Hepatocyte (in vitro differentiated cells): ENCODE measurements around the gene RALGDS. TPM values are rescaled to one million over a fixed set of nuclear protein-coding genes. Genes with fewer than 3 reads are reported as not detected.

Source experiments
- DNase-seq: peaks from one replicate; pipeline ENCODE4 v3.0.0-alpha.2; 2016; ENCODE audit warnings: low spot score
- H2AFZ ChIP-seq: fragments of 200-600 bp; sonication (generic); 2 replicates; pipeline ENCODE4 v1.6.0; 2016; ENCODE audit warnings: antibody characterized with exemption, mild to moderate bottlenecking
- H3K27ac ChIP-seq: fragments of 200-600 bp; sonication (generic); 2 replicates; pipeline ENCODE4 v1.5.1; 2016; ENCODE audit warnings: mild to moderate bottlenecking
- H3K27me3 ChIP-seq: fragments of 200-600 bp; sonication (generic); 2 replicates; pipeline ENCODE4 v1.6.1; 2016
- H3K36me3 ChIP-seq: fragments of 200-600 bp; sonication (generic); replicated peaks from 2 replicates; pipeline ENCODE4 v1.5.1; 2016; ENCODE audit warnings: low read depth; ENCODE audit not compliant: insufficient read depth
- H3K4me1 ChIP-seq: fragments of 200-600 bp; sonication (generic); 2 replicates; pipeline ENCODE4 v1.5.1; 2016; ENCODE audit warnings: mild to moderate bottlenecking, moderate library complexity; ENCODE audit not compliant: insufficient read depth
- H3K4me2 ChIP-seq: fragments of 200-600 bp; sonication (generic); 2 replicates; pipeline ENCODE4 v1.6.0; 2016
- H3K4me3 ChIP-seq: fragments of 200-600 bp; sonication (generic); 2 replicates; pipeline ENCODE4 v1.5.1; 2016; ENCODE audit warnings: mild to moderate bottlenecking
- H3K79me2 ChIP-seq: fragments of 200-600 bp; sonication (generic); 2 replicates; pipeline ENCODE4 v1.6.0; 2017; ENCODE audit warnings: mild to moderate bottlenecking
- H3K9me2 ChIP-seq: fragments of 200-600 bp; sonication (generic); replicated peaks from 2 replicates; pipeline ENCODE4 v1.6.0; 2017; ENCODE audit warnings: mild to moderate bottlenecking; ENCODE audit not compliant: insufficient read depth
- H3K9me3 ChIP-seq: fragments of 200-600 bp; sonication (generic); 2 replicates; pipeline ENCODE4 v1.5.1; 2016; ENCODE audit warnings: low read depth, mild to moderate bottlenecking
- H4K20me1 ChIP-seq: fragments of 200-600 bp; sonication (generic); 2 replicates; pipeline ENCODE4 v1.6.0; 2016; ENCODE audit warnings: mild to moderate bottlenecking; ENCODE audit not compliant: insufficient read depth, poor library complexity, severe bottlenecking
- CTCF ChIP-seq: fragments of 200-600 bp; sonication (generic); IDR thresholded peaks from 2 replicates; pipeline ENCODE4 v1.5.1; 2016; ENCODE audit warnings: antibody characterized with exemption, mild to moderate bottlenecking; ENCODE audit not compliant: poor library complexity
- EZH2 ChIP-seq: fragments of 200-600 bp; sonication (generic); IDR thresholded peaks from 2 replicates; pipeline ENCODE4 v1.6.1; 2016; ENCODE audit warnings: antibody characterized with exemption, mild to moderate bottlenecking, borderline replicate concordance
- EZH2phosphoT487 ChIP-seq: fragments of 200-600 bp; sonication (generic); IDR thresholded peaks from one replicate; pipeline ENCODE4 v1.6.1; 2018; ENCODE audit warnings: antibody characterized with exemption, mild to moderate bottlenecking, low read depth, moderate library complexity; ENCODE audit not compliant: unreplicated experiment, severe bottlenecking
- WGBS: methylation state at CpG from one replicate; pipeline ENCODE4 v1.1.6; 2016; ENCODE audit warnings: low lambda C conversion rate; ENCODE audit errors: missing lambda C conversion rate; 5-methylcytosine and 5-hydroxymethylcytosine counted together
- polyA plus RNA-seq: library from polyadenylated mRNA; unstranded; fragments of >200 nt; fragmentation: Nextera tagmentation; extraction: Ambion mirVana; gene quantifications from 2 replicates; pipeline ENCODE4 v1.2.1, GENCODE V29; 2016
- total RNA-seq: library from RNA; depleted of rRNA; stranded (reverse); fragments of >200 nt; gene quantifications from 2 replicates; pipeline ENCODE4 v1.2.3, GENCODE V29; 2014

RALGDS gene
- total and polyA plus RNA-seq, 2 experiments from 2014 or later = 26.9 to 48.0 TPM

- Histone ChIP-seq H3K9me3 (no peaks in the 10 kb centered on the region), H3K79me2 (no peaks in the 10 kb centered on the region), H3K4me3 (no peak overlapping the region), H3K4me1 (peaks cover 20% of the 10 kb centered on the region), H4K20me1 (no peaks in the 10 kb centered on the region), H3K4me2 (no peak overlapping the region), H2AFZ (no peak overlapping the region), H3K9me2 (no peaks in the 10 kb centered on the region), H3K27me3 (no peaks in the 10 kb centered on the region), H3K36me3 (no peaks in the 10 kb centered on the region), H3K27ac (no peak overlapping the region)
- 84% methylated on average over 2 of the region's 2 CpGs for WGBS
- TF ChIP-seq EZH2phosphoT487 = no peak
- TF ChIP-seq EZH2 = no peak
- DNase-seq = no peak
These were observed 44.4 kb upstream of the RALGDS start for GRCh38 chr9:133165452-133165730.

DNA sequence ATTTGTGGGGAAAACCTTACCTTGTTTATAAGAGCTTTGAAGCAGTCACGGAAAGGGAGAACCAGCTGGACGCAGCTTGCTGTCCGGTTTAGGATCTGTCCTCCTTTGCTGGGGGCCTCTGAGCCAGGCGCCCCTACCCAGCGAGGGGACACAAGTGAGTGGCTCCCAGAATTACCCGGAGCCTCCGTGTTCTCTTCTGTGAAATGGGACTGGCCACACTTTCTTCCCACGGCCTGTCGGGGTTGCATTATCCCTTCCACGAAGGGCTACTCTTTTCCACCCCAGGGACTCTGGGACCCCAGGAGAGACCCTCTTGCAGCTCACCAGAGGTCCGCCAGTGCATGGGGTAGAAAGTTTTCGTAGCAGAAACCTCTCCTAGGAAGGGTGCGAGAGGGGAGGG is 43.2 kb upstream of the RALGDS start:
- Histone ChIP-seq H3K4me2 (peak overlapping the region; percentile 98), H2AFZ (peak overlapping the region; percentile 99), H3K79me2 (no peaks in the 10 kb centered on the region), H3K36me3 (no peaks in the 10 kb centered on the region), H3K4me3 (peak overlapping the region; percentile 88), H4K20me1 (no peaks in the 10 kb centered on the region), H3K27me3 (no peaks in the 10 kb centered on the region), H3K4me1 (peaks cover 20% of the 10 kb centered on the region), H3K9me2 (no peaks in the 10 kb centered on the region), H3K27ac (no peak overlapping the region), H3K9me3 (no peaks in the 10 kb centered on the region)
- WGBS = 81% methylated on average over 13 of the region's 13 CpGs
- peak; percentile 7 for DNase-seq
- TF ChIP-seq EZH2 (no peak), EZH2phosphoT487 (no peak), CTCF (no peak)

GRCh38 chr9:133163504-133164172 is 42.6 kb upstream of the RALGDS start, which contains the start of gene GBGT1:
TSS of gene GBGT1 (minus strand) at chr9:133163914. CDS start at chr9:133162412, 1,502 bp downstream.
- peak; percentile 63 for DNase-seq
- WGBS = 3% methylated on average over 44 of the region's 56 CpGs

DNA sequence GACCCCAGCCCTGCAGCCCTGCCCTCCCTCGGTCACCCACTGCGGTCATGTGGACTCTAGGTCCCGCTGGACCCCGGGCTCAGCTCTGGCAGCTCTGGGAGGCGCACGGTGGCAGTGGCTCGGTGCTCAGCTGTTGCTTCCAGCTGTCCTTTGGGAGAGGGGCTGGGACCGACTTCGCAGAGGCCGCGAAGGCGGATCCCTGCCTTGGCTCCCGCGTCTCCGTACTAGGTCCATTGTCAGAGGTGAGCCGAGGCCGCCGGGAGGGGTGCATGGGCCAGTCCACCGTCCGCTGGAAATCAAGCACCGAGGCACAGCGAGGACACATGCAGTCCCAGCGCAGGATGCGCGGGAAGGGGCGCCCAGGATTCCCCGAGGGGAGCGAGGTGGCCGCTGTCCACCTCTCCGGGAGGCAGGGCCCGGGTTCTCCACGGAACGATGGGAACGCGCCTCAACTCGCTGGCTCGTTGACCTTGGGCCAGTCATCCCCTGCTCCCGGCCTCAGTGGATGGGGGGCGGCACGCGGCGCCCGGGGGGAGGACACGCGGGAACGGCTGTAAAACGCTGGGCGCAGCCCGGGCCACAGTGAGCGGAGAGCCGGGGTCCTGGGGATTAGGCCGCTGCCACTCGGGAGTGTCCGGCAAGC is 41.9 kb upstream of the RALGDS start:
- Histone ChIP-seq H3K9me2 (no peaks in the 10 kb centered on the region), H3K9me3 (no peaks in the 10 kb centered on the region), H3K4me2 (peak overlapping the region; percentile 98), H2AFZ (peak overlapping the region; percentile 99), H4K20me1 (no peaks in the 10 kb centered on the region), H3K4me3 (peak overlapping the region; percentile 88), H3K36me3 (no peaks in the 10 kb centered on the region), H3K27ac (no peak overlapping the region), H3K79me2 (no peaks in the 10 kb centered on the region), H3K4me1 (peaks cover 20% of the 10 kb centered on the region), H3K27me3 (no peaks in the 10 kb centered on the region)
- no peak for TF ChIP-seq EZH2
- TF ChIP-seq EZH2phosphoT487 = no peak
- TF ChIP-seq CTCF = no peak
- 69% methylated on average over 35 of the region's 54 CpGs for WGBS
- DNase-seq = no peak

More at GRCh38 chr9:133163504-133164172, 42.6 kb upstream of the RALGDS start, which contains the start of gene GBGT1:
- no peaks in the 10 kb centered on the region for H3K9me3 ChIP-seq
- H3K27me3 ChIP-seq = no peaks in the 10 kb centered on the region
- H3K27ac ChIP-seq = no peak within 1 kb of the TSS
- peak within 1 kb of the TSS; percentile 88 for H3K4me3 ChIP-seq
- no peak for TF ChIP-seq EZH2
- H3K9me2 ChIP-seq = no peaks in the 10 kb centered on the region
- peaks cover 20% of the 10 kb centered on the region for H3K4me1 ChIP-seq
- no peaks in the 10 kb centered on the region for H3K36me3 ChIP-seq
- peak within 1 kb of the TSS; percentile 99 for H2AFZ ChIP-seq
- peak within 1 kb of the TSS; percentile 98 for H3K4me2 ChIP-seq
- no peaks in the 10 kb centered on the region for H4K20me1 ChIP-seq
- H3K79me2 ChIP-seq = no peaks in the 10 kb centered on the region
